HG02885 (cell line): ENCODE measurements around the gene GSDMA.
A peak's percentile ranks its signal among the peaks of the same experiment; 100 is the strongest.

Experiments
- ATAC-seq: cut with Tn5 transposase; IDR thresholded peaks from one replicate; pipeline ENCODE4 v1.9.1; 2021; ENCODE audit warnings: mild to moderate bottlenecking; ENCODE audit not compliant: unreplicated experiment, poor library complexity

GSDMA gene

GRCh38 chr17:40017422-40018080, 54.7 kb downstream of the GSDMA start:
- ATAC-seq, result no peak

GRCh38 chr17:40018211-40019121, 55.7 kb downstream of the GSDMA start:
- ATAC-seq, result no peak

- no peak for ATAC-seq
Measured at GRCh38 chr17:40019140-40019991, 56.6 kb downstream of the GSDMA start.

GRCh38 chr17:40020146-40020545, 57.3 kb downstream of the GSDMA start:
- no peak for ATAC-seq

- ATAC-seq, result no peak
Measured at GRCh38 chr17:40021451-40021971, 58.7 kb downstream of the GSDMA start.

GRCh38 chr17:40022497-40022896, 59.7 kb downstream of the GSDMA start:
- no peak for ATAC-seq

GRCh38 chr17:40022961-40023541, 60.2 kb downstream of the GSDMA start:
- no peak for ATAC-seq

- no peak for ATAC-seq
Measured at GRCh38 chr17:40023590-40024292, 60.9 kb downstream of the GSDMA start.

GRCh38 chr17:40024901-40025300, 62.1 kb downstream of the GSDMA start:
- no peak for ATAC-seq

- ATAC-seq, result no peak
Measured at GRCh38 chr17:40025559-40025958, 62.8 kb downstream of the GSDMA start.

GRCh38 chr17:40025991-40026815, 63.4 kb downstream of the GSDMA start:
- no peak for ATAC-seq

- peak; percentile 53 for ATAC-seq
Measured at GRCh38 chr17:40026816-40027613, 64.2 kb downstream of the GSDMA start.
